ENCODE data around the gene SRD5A1. TPM values are rescaled to one million over a fixed set of nuclear protein-coding genes. Genes with fewer than 3 reads are reported as not detected.

Gene SRD5A1
- total RNA-seq, 1 donor from 2014 or later = 12.8 TPM

- H3K4me3 Mint-ChIP-seq = no peak overlapping the region
- no peaks in the 10 kb centered on the region for H3K4me1 Mint-ChIP-seq
- no peaks in the 10 kb centered on the region for H3K9me3 Mint-ChIP-seq
- no peak overlapping the region for H3K27ac Mint-ChIP-seq
- DNase-seq (ENCODE audit: low spot score in 2 of 2, unreplicated experiment in 2 of 2) = no peak
- H3K27me3 Mint-ChIP-seq (ENCODE audit: low read depth) = no peaks in the 10 kb centered on the region
- TF ChIP-seq CTCF (IDR thresholded peaks at IDR 0.05; ENCODE audit: unreplicated experiment) = no peak
- H3K36me3 Mint-ChIP-seq = peaks cover 35% of the 10 kb centered on the region
These were observed 21.6 kb upstream of the SRD5A1 start for GRCh38 chr5:6611334-6612256.

GRCh38 chr5:6615034-6615815 is 18.0 kb upstream of the SRD5A1 start:
- no peak for DNase-seq (ENCODE audit: low spot score in 2 of 2, unreplicated experiment in 2 of 2)
- Mint-ChIP-seq H3K9me3 (no peaks in the 10 kb centered on the region), H3K27me3 (ENCODE audit: low read depth) (no peaks in the 10 kb centered on the region), H3K27ac (no peak overlapping the region), H3K4me1 (no peaks in the 10 kb centered on the region), H3K4me3 (no peak overlapping the region), H3K36me3 (peaks cover 39% of the 10 kb centered on the region)
- no peak for TF ChIP-seq CTCF (IDR thresholded peaks at IDR 0.05; ENCODE audit: unreplicated experiment)

- no peak overlapping the region for H3K27ac Mint-ChIP-seq
These were observed 16.6 kb upstream of the SRD5A1 start for GRCh38 chr5:6616632-6617031.

GRCh38 chr5:6623228-6623627 is 10.0 kb upstream of the SRD5A1 start:
- H3K9me3 Mint-ChIP-seq = no peaks in the 10 kb centered on the region
- no peak for TF ChIP-seq CTCF (IDR thresholded peaks at IDR 0.05; ENCODE audit: unreplicated experiment)

More at GRCh38 chr5:6616632-6617031, 16.6 kb upstream of the SRD5A1 start:
- H3K36me3 Mint-ChIP-seq = peaks cover 39% of the 10 kb centered on the region
- H3K4me3 Mint-ChIP-seq = no peak overlapping the region
- no peak for DNase-seq (ENCODE audit: low spot score in 2 of 2, unreplicated experiment in 2 of 2)
- no peaks in the 10 kb centered on the region for H3K27me3 Mint-ChIP-seq (ENCODE audit: low read depth)
- H3K9me3 Mint-ChIP-seq = no peaks in the 10 kb centered on the region
- no peak for TF ChIP-seq CTCF (IDR thresholded peaks at IDR 0.05; ENCODE audit: unreplicated experiment)
- H3K4me1 Mint-ChIP-seq = no peaks in the 10 kb centered on the region

GRCh38 chr5:6623941-6624340 is 9.3 kb upstream of the SRD5A1 start:
- TF ChIP-seq CTCF (IDR thresholded peaks at IDR 0.05; ENCODE audit: unreplicated experiment) = no peak
- Mint-ChIP-seq H3K9me3 (no peaks in the 10 kb centered on the region), H3K4me1 (no peaks in the 10 kb centered on the region), H3K27ac (no peak overlapping the region), H3K27me3 (ENCODE audit: low read depth) (no peaks in the 10 kb centered on the region), H3K4me3 (no peak overlapping the region), H3K36me3 (peaks cover 48% of the 10 kb centered on the region)
- no peak for DNase-seq (ENCODE audit: low spot score in 2 of 2, unreplicated experiment in 2 of 2)

More at GRCh38 chr5:6623228-6623627, 10.0 kb upstream of the SRD5A1 start:
- Mint-ChIP-seq H3K27ac (no peak overlapping the region), H3K4me3 (no peak overlapping the region), H3K27me3 (ENCODE audit: low read depth) (no peaks in the 10 kb centered on the region), H3K4me1 (no peaks in the 10 kb centered on the region), H3K36me3 (peaks cover 51% of the 10 kb centered on the region)
- DNase-seq (ENCODE audit: low spot score in 2 of 2, unreplicated experiment in 2 of 2) = no peak
